NCI-H146 (cell line): ENCODE data around the gene CC2D2A.
"Not testable (repeated sequence)": the region's sequence is repeated elsewhere in the genome, so short reads cannot be mapped to it uniquely, and the experiment has no call there.

Source experiments
- DNase-seq: peaks from one replicate; lab custom pipeline; 2025; lab: John Stamatoyannopoulos, UW

The CC2D2A gene

DNA sequence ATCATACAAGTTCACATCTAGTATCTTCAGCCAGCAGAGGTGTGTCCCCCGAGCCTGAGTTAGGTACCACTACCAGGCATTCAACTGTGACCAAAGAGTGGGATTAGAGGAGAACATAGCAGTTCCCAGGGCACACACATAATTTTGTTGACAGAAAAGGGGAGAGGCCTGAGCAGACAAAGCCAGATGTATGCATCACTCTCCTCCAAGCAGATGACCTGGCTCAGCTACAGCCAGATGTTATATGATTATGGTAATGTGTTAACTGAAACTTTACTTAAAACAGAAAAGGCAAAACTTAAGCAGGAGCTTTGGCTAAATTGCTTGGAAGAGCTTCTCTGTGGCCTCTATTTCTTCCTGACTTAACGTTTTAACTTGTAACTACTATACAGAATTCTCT, 88.9 kb downstream of the CC2D2A start:
- DNase-seq, result no peak

DNA sequence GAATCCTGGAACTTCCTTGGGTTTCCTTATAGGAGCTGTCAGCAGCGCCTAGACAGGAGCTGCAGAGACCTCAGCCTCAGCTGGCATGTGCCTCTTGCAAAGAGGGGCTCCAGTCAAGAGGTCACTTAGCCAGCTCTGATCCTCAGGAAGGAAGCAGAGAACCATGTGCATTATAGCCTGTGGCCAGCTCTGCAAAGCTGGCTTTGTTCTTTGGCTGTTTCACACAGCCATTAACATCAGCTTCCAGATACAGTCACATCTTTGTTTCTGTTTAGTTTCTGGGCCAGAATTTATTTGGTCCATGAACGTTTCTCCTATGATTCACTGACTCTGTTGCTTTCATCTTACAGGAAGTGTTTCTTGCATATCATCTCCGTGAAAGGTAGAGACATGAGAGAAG, 92.4 kb downstream of the CC2D2A start:
- DNase-seq, result no peak

DNA sequence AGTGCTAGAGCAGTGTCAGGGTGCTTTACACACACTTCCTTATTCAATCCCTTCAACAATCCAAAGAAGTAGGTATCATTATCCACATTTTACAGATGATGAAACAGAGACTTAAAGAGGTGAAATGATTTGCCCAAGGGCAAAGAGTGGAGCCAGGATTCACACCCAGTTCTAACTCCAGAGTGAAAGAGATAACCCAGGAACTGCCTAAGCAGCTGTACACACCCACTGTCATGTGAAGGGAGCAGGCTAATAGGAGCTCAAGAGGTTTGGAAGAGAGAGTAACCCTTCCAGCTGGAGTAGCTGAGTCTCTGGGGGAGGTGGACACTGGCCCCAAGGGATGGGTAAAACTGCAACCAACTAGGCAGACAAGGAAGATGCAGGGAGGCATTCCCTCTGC, 92.9 kb downstream of the CC2D2A start:
- DNase-seq, result no peak

DNA sequence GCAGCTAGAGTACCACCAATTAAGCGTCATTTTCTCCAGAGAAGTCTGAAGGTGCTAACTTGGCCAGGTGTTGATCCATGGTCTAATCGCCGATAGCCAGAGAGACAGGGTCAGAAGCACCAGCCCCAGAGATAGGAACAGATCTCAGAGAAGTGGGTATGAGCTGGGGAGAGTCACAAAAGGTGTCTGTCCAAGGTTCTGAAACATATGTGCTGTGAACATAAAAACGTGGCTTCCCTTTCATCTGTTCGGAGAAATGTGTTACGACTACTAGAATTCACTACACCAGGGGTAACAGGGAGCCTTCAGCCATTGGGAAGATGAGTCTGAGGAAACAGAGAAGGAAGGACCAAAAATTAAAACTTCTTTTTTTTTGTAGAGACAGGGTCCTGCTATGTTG, 94.2 kb downstream of the CC2D2A start:
- DNase-seq, result no peak

DNA sequence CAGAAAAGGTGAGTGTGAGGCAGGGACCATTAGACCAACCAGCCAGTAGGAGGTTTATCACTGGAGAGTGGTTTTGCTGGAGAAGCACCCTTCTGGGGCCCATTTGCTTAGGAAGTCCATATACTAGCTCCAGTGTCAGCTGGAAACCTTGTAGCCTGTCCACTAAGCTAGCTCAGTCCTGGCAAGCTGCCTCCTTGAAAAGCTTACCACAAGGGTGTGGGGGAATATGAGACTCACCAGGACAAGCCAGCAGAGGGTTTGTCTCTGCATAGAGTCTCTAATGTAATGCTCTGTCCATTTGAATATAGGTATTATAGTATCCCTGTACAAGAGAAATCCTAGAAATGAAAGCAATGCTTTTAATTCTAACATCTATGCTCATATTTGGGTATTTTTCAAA, 99.1 kb downstream of the CC2D2A start:
- DNase-seq, result no peak

DNA sequence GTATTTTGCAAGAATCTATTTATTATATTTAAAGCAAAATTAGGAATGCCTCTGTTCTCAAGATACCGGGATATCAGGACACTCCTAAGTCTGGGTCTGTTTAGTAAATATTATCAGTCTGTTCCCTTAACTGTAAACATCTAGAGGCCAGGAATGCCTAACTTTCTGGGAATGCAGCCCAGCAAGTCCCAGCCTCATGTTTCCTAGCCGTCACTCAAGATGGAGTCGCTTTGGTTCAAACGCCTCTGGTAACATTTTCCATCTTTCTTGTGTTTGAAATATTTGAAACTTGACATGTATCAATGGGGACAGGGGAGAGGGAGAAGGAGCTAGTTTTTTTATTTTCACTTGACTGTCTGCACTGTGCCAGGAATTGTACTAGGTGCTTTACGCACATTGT, 100.1 kb downstream of the CC2D2A start:
- no peak for DNase-seq

DNA sequence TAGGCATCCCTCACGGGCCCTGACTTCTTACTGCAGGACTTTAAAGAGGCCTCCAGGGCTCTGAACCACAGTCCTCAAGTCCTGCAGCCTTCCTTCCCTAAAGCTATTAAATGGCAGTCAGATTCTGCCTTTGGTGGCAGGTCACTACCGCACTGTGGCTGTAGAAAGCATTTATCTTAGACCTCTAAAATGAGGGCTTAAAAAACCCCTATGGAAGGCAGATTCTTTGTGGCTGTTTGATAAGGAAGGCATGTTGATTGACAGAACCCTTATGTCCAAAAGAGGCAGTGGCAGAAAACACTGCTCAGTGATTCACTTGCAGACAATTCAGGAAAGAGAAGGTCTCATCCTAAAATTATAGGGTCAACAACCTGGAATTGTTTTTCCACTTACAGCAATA, 106.3 kb downstream of the CC2D2A start:
- DNase-seq, result no peak

DNA sequence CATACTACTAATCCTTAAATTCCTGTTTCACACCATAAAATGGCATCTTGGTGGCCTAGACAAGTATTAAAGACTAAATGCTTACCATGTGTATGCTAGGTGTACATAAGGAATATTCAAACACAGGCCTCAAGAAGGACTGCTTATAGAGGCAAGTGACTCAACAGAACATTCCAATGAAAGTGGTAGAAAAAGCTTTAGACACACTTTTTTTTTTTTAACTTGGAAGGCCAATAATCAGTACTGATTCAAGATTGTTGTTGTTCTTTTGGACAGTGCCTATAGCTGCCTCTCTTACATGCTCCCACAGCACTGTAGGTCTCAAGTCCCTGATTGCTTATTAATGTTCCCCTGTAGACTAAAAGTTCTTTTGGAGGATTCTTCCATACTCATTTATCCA, 107.8 kb downstream of the CC2D2A start:
- no peak for DNase-seq

DNA sequence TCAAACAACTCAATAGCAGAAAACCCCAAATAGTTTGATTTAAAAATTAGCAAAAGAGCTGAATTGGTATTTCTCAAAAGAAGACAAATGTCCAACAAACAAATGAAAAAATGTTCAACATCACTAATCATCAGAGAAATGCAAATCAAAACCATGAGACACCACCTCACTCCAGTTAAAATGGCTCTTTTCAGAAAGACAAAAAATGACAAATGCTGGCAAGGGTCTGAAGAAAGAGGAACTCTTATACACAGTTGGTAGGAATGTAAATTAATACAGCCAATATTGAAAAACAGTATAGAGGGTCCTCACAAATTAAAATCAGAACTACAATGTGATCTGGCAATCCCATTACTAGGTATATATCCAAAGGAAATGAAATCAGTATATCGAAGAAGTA, 115.1 kb downstream of the CC2D2A start:
- DNase-seq, result no peak

DNA sequence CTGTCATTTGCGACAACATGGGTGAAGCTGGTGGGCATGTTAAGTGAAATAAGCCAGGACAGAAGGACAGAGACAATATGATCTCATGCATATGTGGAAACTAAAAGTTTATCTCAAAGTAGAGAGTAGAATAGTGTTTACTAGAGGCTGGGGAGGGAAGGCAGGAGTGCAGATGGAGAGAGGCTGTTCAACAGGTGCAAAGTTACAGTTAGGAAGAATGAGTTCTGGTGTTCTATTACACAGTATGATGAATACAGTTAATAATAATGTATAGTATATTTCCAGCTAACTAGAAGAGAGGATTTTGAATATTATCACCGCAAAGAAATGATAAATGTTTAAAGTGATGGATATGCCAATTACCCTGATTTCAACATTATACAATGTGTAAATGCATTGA, 115.6 kb downstream of the CC2D2A start:
- no peak for DNase-seq

DNA sequence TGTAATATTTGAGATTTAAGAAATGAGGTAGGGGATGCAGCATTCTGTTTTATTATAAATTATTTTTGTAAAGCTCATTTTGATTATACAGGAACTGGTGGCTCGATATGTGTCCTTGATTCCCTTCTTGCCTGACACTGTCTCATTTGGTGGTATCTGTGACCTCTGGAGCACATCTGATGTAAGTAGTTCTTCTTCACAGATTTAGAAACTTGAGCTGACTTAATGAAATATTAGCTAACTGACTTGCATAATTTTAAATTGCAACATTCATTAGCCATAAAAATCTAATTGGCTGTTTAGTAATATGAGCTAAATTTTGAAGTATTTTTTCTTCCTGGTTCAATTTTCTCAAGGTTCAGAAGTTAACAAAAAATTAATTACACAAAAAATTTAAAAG, 116.4 kb downstream of the CC2D2A start:
- no peak for DNase-seq

DNA sequence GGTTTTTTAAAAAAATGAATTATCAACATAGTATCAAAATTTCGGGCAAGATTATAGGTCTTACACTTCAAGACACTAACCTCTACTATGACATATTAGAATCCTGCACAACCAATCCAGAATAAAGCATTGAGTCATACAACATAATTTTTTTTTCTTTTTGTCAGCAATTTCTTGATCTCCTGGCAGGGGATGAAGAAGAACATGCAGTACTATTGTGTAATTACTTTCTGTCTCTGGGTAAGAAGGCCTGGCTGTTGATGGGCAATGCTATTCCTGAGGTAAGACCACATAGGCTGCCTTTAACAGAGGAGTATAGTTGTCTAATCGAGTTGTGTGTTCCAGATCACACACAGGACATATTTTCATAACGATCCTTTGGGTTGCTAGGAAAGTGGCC, 118.0 kb downstream of the CC2D2A start:
- no peak for DNase-seq

DNA sequence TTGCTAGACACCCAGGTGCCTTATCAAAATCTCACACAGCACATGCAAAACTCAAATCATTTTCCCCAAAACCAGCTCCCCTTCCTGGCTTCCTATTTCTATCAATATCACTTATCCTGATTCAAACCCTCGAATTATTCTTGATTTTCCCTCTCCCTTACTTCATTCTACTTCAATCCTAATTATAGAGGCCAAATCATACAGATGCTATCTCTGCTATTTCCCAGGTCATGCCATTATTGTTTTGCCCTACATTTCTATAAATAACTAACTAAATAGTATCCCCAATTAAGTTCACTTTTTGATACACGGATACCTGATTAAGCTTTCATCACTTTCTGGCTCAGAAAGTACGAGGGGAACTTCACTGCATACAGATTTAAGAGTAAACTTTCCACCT, 123.1 kb downstream of the CC2D2A start:
- no peak for DNase-seq

DNA sequence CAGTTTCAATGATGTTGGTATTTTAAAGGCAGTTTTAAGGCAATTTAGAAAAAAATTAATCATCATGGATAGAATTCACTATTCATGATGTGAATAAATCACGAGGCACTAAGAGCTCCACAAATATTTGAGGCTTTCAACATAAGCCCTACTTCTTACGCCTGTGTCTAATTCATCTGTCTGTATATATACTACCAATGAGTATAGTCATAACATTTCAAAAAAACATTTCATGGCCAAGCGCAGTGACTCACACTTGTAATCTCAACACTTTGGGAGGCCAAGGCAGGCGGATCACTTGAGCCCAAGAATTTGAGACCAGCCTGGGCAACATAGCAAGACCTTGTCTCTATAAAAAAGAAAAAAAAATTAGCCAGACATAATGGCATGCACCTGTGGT, 129.0 kb downstream of the CC2D2A start:
- DNase-seq, result no peak

DNA sequence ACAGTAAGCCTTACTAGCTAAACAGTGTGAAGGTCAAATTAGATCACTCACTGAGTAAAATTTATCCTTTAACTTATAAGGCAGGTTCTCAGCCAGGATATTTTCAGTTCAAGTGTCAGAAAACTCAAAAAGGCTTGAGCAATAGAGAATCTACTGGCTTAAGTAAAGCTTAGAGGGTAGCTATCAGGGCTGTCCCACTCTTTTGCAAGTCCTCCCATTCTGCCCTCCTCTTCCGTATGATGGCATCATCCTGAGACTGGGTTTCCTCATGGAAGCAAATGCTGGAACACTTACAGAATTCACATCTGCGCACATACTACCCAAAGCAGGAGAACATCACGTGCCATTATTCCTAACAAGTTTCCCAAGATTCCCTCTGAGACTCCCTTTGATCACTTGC, 130.5 kb downstream of the CC2D2A start:
- DNase-seq, result no peak

DNA sequence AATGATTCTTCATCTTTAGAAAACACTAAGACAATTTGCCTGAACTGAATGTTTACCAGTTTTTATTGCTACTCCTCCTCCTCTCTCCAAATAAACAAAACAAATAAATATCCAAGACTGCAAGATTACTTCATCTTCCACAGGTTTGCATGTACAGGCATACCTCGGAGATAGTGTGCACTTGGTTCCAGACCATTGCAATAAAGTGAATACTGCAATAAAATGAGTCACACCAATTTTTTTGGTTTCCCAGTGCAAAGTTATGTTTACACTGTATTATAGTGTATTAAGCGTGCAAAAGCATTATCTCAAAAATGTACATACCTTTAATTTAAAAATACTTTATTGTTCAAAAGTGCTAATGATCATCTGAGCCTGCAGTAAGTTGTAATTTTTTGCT, 132.2 kb downstream of the CC2D2A start:
- DNase-seq, result no peak

DNA sequence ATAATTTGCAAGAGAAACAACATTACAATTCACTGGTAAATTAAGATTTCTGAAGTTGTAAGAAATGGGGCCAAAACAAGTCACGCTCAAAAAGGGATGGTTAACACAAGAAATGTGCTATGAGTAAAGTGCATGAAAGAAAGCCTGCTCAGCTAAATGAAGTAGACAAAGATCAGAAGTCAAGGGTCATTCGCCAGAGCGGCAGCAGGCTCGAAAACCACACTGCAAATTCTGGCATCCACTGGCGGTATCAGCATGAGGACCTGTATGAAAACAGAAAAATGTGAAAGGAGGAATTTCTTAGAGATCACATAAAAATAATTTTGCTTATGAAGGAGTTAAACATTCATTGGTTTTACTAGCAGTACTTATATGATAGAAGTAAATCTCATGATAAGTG, 135.9 kb downstream of the CC2D2A start:
- no peak for DNase-seq

DNA sequence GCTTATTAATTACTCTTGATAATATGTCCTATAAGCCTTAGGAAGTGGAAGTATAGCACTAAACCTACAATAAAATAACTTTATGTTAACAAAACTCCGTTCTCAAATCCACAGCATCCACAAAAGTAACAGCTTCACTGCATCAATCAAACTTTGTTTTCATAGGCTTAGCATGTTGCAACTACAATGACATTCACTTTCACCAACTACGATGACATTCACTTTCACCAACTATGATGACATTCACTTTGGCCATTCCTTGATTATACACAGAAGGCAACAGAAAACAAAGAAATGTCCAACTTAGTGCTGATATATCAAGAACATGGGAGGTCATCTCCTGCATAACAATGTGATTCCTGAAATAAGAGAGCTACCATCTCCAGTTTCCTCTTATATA, 141.2 kb downstream of the CC2D2A start:
- no peak for DNase-seq

DNA sequence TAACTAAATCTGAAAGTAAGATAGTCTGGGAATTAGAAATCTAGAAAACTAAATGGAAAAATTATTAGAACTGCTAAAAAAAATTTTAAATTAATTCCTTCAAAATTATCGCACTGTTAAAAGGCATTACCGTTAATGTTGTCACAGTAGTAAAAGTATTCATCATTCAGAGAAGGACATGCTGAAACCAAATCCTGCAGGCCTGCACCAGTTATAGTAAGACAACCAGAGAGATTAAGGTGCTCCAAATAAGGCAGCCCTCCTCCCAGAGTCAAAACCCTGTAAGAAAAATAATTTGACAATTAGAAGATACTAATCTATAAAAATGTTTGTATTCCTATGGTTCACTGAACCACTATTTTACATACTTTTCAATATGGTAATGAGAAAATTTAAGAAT, 142.5 kb downstream of the CC2D2A start:
- DNase-seq, result no peak

DNA sequence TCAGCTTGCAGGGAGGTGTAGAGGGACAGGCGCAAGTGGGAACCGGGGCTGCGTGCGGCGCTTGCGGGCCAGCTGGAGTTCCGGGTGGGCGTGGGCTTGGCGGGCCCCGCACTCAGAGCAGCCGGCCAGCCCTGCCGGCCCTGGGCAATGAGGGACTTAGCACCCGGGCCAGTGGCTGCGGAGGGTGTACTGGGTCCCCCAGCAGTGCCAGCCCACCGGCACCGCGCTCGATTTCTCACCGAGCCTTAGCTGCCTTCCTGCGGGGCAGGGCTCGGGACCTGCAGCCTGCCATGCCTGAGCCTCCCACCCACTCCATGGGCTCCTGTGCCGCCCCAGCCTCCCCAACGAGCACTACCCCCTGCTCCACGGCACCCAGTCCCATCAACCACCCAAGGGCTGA, 145.2 kb downstream of the CC2D2A start:
- DNase-seq, result not testable (repeated sequence)

DNA sequence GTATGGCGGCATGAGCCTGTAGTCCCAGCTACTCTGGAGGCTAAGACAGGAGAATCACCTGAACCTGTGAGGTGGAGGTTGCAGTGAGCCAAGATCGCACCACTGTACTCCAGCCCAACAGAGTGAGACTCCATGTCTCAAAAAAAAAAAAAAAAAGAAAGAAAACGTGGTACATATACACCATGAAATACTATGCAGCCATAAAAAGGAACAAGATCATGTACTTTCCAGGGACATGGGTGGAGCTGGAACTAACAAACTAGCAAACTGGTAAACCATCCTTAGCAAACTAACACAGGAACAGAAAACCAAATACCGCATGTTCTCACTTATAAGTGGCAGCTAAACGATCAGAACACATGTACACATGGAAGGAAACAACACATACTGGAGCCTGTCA, 147.7 kb downstream of the CC2D2A start:
- not testable (repeated sequence) for DNase-seq

DNA sequence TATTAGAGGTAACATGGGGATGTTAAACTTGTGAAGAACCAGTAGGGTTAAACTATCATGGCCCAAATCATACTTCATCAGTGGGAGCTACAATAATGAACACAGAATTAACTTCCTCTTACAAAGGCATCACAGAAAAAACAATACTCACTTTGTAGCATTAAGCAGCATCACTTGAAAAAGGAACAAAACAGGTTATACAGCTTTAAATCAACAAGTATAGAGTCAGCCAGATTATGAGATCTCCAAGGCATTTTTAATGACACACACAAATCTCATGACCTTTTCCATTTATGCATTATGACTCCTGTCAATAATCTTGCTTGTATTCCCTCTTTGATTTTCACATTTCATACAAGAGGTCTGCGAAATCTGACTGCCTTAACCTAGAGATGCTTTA, 167.1 kb downstream of the CC2D2A start:
- DNase-seq, result no peak

DNA sequence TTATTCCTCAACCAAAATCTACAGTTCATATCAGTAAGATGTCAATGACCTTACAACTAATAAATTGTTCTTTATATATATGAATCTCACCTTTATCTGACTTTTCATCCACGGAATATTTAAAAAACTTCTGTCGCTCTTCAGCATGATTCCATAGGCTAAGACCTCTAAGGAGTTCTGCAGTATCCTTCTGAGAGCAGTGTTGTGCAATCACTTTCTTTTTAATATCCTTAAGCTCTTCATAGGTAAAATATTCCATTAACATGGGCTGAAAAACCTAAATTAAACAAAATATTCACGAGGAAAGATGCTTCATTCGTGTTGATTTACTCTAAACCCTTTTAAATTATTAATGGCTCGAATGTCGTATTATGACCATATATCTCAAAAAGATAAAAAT, 168.7 kb downstream of the CC2D2A start:
- no peak for DNase-seq

DNA sequence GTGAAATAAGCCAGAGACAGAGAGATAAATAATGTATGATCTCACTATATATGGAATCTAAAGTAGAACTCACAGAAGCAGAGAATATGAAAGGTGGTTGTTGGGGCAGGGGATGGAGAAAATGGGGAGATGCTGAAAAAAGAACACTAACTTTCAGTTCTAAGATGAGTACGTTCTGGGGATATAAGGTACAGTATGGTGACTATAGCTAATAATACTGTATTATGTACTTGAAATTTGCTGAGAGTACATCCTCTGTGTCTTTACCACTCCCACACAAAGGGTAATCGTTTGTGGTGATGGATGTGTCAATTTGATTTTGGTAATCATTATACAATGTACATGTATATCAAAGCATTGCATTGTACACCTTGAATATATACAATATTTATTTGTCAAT, 178.9 kb downstream of the CC2D2A start:
- DNase-seq, result no peak

DNA sequence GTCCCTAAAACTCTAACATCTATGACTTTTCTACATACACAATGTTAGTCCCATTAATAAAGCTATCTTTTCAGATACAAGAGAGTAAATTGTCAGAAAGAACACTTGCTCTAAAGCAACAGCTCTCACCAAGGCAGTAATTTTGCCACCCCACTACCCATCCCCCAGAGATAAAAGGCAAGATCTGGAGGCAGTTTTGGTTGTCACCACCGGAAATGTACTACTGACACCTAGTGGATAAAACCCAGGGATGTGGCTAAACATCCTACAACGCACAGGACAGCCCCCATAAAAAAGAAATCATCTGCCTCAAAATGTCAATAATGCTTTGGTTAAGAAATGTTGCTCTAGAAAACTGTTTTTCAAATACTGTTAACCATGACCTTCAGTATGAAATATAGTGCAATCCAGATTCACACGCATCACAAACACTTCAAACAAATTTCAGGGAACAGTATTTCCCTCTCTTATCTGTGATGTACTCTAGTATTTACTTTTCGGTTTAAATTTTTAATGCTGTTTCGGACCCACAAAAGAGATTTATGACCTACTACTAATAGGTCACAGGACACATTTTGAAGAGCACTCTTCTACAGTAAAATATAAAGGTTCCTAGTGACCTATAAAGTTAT, 180.3 kb downstream of the CC2D2A start:
- DNase-seq, result peak; percentile 62
